Neural cell (in vitro differentiated cells): Measurements from ENCODE around the gene CAPNS1.

ENCODE experiments used
- EZH2 ChIP-seq: fragments of 200-600, 300-800 bp; shearing (Covaris generic), sonication (generic); IDR thresholded peaks from 2 replicates; pipeline ENCODE4 v1.6.1; 2014; ENCODE audit warnings: antibody characterized with exemption, low read length, borderline replicate concordance, mild to moderate bottlenecking; ENCODE audit not compliant: insufficient read depth, poor library complexity, severe bottlenecking
- MXI1 ChIP-seq: fragments of 450-650 bp; conservative IDR thresholded peaks from 2 replicates; pipeline ENCODE4 v1.6.1; 2014; ENCODE audit warnings: antibody characterized with exemption, mild to moderate bottlenecking; ENCODE audit not compliant: poor library complexity, severe bottlenecking
- TAF1 ChIP-seq: IDR thresholded peaks from 2 replicates; pipeline ENCODE4 v1.6.1; 2012; ENCODE audit warnings: low read depth
- TF ChIP-seq, protein P1 (sequence below): fragments of 450-650 bp; IDR thresholded peaks from 2 replicates; pipeline ENCODE4 v1.5.1; 2014; ENCODE audit warnings: antibody characterized with exemption, mild to moderate bottlenecking, moderate library complexity; ENCODE audit not compliant: poor library complexity, severe bottlenecking

DNA sequence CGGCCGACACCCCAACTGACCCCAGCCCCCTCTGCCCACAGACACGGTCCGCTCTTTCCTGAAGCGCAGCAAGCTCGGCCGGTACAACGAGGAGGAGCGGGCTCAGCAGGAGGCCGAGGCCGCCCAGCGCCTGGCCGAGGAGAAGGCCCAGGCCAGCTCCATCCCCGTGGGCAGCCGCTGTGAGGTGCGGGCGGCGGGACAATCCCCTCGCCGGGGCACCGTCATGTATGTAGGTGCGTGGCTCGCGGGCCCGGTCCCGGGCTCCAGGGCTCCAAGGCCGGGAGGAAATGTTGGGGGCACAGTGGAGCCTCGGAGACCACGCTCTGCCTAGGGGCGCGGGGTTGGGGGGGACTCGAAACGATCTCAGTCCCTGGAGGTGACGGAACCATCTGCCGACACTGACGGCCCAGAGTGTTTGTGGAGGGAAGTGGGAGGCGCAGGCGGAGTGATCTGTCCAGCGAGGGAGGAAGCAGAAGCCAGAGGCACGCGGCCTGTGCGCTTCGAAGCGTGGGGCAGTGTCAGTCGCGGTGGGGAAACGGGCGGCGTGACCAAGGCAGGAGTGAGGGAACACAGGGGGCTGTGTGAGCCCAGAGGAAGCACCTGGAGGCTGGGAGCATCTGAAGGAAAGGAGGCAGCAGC lies 18.3 kb upstream of the CAPNS1 start:
- TF ChIP-seq, protein P1, sequence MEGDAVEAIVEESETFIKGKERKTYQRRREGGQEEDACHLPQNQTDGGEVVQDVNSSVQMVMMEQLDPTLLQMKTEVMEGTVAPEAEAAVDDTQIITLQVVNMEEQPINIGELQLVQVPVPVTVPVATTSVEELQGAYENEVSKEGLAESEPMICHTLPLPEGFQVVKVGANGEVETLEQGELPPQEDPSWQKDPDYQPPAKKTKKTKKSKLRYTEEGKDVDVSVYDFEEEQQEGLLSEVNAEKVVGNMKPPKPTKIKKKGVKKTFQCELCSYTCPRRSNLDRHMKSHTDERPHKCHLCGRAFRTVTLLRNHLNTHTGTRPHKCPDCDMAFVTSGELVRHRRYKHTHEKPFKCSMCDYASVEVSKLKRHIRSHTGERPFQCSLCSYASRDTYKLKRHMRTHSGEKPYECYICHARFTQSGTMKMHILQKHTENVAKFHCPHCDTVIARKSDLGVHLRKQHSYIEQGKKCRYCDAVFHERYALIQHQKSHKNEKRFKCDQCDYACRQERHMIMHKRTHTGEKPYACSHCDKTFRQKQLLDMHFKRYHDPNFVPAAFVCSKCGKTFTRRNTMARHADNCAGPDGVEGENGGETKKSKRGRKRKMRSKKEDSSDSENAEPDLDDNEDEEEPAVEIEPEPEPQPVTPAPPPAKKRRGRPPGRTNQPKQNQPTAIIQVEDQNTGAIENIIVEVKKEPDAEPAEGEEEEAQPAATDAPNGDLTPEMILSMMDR: no peak
- no peak for TF ChIP-seq EZH2
- no peak for TF ChIP-seq MXI1
- no peak for TF ChIP-seq TAF1
